Panc1 (cell line): Measurements from ENCODE around the gene ACOXL. TPM values are rescaled to one million over a fixed set of nuclear protein-coding genes. Genes with fewer than 3 reads are reported as not detected.

ENCODE experiments used
- ATAC-seq: fragments of 200-7000 bp; cut with Tn5 transposase; 2 replicates; pipeline ENCODE4 v1.9.1; 2020; ENCODE audit warnings: mild to moderate bottlenecking, moderate library complexity
- BruUV-seq: library from RNA; stranded (reverse); fragments of 400-500 nt; replicated peaks from 2 replicates; lab custom pipeline; 2021; lab: Mats Ljungman, UMichigan
- CTCF ChIA-PET: fragments of 300-600 bp; sonication (Branson Sonifier 250); formaldehyde crosslinking; loops from one replicate; lab custom pipeline; 2022; ENCODE audit warnings: antibody characterized with exemption; lab: Charles Lee
- POLR2A ChIA-PET: fragments of 300-600 bp; sonication (Branson Sonifier 250); formaldehyde crosslinking; loops from one replicate; lab custom pipeline; 2022; ENCODE audit warnings: antibody characterized with exemption; lab: Charles Lee
- DNase-seq: peaks from one replicate; pipeline ENCODE4 v3.0.0-alpha.2; 2010; ENCODE audit warnings: low read depth, low spot score
- H3K27ac ChIP-seq: 2 replicates; pipeline ENCODE4 v1.5.1; 2011; ENCODE audit warnings: mild to moderate bottlenecking, low read length, inconsistent platforms
- H3K27me3 ChIP-seq: fragments of 200-500 bp; sonication (Bioruptor generic); 2 replicates; pipeline ENCODE4 v1.6.0; 2014; ENCODE audit warnings: low read length, inconsistent platforms; ENCODE audit not compliant: control insufficient read depth, insufficient read depth
- H3K36me3 ChIP-seq: fragments of 200-500 bp; sonication (Bioruptor generic); 2 replicates; pipeline ENCODE4 v1.5.1; 2014; ENCODE audit warnings: inconsistent platforms, mild to moderate bottlenecking, low read length, moderate library complexity; ENCODE audit not compliant: control insufficient read depth, insufficient read depth
- H3K4me1 ChIP-seq: 2 replicates; pipeline ENCODE4 v1.5.1; 2011; ENCODE audit warnings: inconsistent platforms, mild to moderate bottlenecking, low read length, moderate library complexity; ENCODE audit not compliant: control insufficient read depth, insufficient read depth
- H3K4me3 ChIP-seq, 2 experiments: 2 replicates each; pipeline ENCODE4 v1.5.1; 2011 to 2012; ENCODE audit warnings: low read depth in 2 of 2, low read length in 2 of 2, mild to moderate bottlenecking in 2 of 2, inconsistent platforms in 1 of 2, moderate library complexity in 1 of 2
- H3K9me3 ChIP-seq: fragments of 200-500 bp; sonication (Bioruptor generic); 2 replicates; pipeline ENCODE4 v1.5.1; 2014; ENCODE audit warnings: low read depth, mild to moderate bottlenecking, inconsistent platforms, low read length, moderate library complexity; ENCODE audit not compliant: control insufficient read depth, insufficient read depth
- CTCF ChIP-seq: fragments of 450-650 bp; IDR thresholded peaks from 2 replicates; pipeline ENCODE4 v1.5.1; 2017; ENCODE audit warnings: mild to moderate bottlenecking
- POLR2AphosphoS5 ChIP-seq: IDR thresholded peaks from 2 replicates; pipeline ENCODE4 v1.6.1; 2012; ENCODE audit warnings: mild to moderate bottlenecking, low read depth, low read length, moderate library complexity
- SIN3A ChIP-seq: IDR thresholded peaks from 2 replicates; pipeline ENCODE4 v1.6.1; 2012; ENCODE audit warnings: low read depth, mild to moderate bottlenecking, low read length, moderate library complexity, borderline replicate concordance; ENCODE audit not compliant: insufficient read depth
- TCF7L2 ChIP-seq: IDR thresholded peaks from 2 replicates; pipeline ENCODE4 v1.6.1; 2011; ENCODE audit warnings: mild to moderate bottlenecking, low read depth, low read length, inconsistent platforms
- in situ Hi-C: cut with HindIII; loops from 2 replicates; pipeline ENCODE4 v1.10.0; 2016; ENCODE audit warnings: low sequenced_read_pairs, low pct_unique_long_range_greater_than_20kb
- intact Hi-C: fragments of 100-400 bp; cut with micrococcal nuclease; formaldehyde crosslinking; loops from one replicate; pipeline ENCODE4 v1.10.0; 2022; ENCODE audit not compliant: unreplicated experiment
- total RNA-seq: library from RNA; stranded (reverse); gene quantifications from one replicate; pipeline ENCODE4 v1.2.1, GENCODE V29; 2021; ENCODE audit not compliant: unreplicated experiment
- TF ChIP-seq, protein P1 (sequence below), 2 experiments: IDR thresholded peaks; 2 replicates each; pipeline ENCODE4 v1.6.1; 2011 to 2012; ENCODE audit warnings: low read depth in 2 of 2, control low read depth in 1 of 2, low read length in 1 of 2, mild to moderate bottlenecking in 1 of 2, moderate library complexity in 1 of 2; ENCODE audit not compliant: insufficient read depth in 1 of 2

ACOXL gene
- total RNA-seq, 1 experiment from 2014 or later, result 4.9 TPM

GRCh38 chr2:110713513-110714362 lies 18.6 kb upstream of the ACOXL start:
- no peak overlapping the region for H3K27ac ChIP-seq
- H3K4me3 ChIP-seq, result no peak overlapping the region
- H3K4me1 ChIP-seq, result no peaks in the 10 kb centered on the region
- DNase-seq (peak; percentile 12), ATAC-seq (no peak)
- no peak for TF ChIP-seq POLR2AphosphoS5
- no peak for TF ChIP-seq SIN3A
- TF ChIP-seq CTCF, result no peak
- TF ChIP-seq, protein P1, sequence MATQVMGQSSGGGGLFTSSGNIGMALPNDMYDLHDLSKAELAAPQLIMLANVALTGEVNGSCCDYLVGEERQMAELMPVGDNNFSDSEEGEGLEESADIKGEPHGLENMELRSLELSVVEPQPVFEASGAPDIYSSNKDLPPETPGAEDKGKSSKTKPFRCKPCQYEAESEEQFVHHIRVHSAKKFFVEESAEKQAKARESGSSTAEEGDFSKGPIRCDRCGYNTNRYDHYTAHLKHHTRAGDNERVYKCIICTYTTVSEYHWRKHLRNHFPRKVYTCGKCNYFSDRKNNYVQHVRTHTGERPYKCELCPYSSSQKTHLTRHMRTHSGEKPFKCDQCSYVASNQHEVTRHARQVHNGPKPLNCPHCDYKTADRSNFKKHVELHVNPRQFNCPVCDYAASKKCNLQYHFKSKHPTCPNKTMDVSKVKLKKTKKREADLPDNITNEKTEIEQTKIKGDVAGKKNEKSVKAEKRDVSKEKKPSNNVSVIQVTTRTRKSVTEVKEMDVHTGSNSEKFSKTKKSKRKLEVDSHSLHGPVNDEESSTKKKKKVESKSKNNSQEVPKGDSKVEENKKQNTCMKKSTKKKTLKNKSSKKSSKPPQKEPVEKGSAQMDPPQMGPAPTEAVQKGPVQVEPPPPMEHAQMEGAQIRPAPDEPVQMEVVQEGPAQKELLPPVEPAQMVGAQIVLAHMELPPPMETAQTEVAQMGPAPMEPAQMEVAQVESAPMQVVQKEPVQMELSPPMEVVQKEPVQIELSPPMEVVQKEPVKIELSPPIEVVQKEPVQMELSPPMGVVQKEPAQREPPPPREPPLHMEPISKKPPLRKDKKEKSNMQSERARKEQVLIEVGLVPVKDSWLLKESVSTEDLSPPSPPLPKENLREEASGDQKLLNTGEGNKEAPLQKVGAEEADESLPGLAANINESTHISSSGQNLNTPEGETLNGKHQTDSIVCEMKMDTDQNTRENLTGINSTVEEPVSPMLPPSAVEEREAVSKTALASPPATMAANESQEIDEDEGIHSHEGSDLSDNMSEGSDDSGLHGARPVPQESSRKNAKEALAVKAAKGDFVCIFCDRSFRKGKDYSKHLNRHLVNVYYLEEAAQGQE (IDR thresholded peaks at IDR 0.05; ENCODE audit: insufficient read depth in 1 of 2, low read depth in 2 of 2, low read length in 1 of 2), result no peak
- no peak for TF ChIP-seq TCF7L2
- POLR2A ChIA-PET, result no interaction called here
- no peaks in the 10 kb centered on the region for H3K9me3 ChIP-seq
- CTCF ChIA-PET, result no interaction called here
- BruUV-seq, result no TSS peak
- intact Hi-C loops (no loop called here), in situ Hi-C loops (no loop called here)
- H3K27me3 ChIP-seq, result peaks cover 14% of the 10 kb centered on the region
- no peaks in the 10 kb centered on the region; the same call in 1 of the 2 replicates for H3K36me3 ChIP-seq

- no peak for ATAC-seq
- ChIA-PET POLR2A (no interaction called here), CTCF (no interaction called here)
- no peaks in the 10 kb centered on the region; the same call in 1 of the 2 replicates for H3K36me3 ChIP-seq
- BruUV-seq, result no TSS peak
- no peaks in the 10 kb centered on the region for H3K9me3 ChIP-seq
- no peak overlapping the region for H3K4me3 ChIP-seq
- DNase-seq, result no peak
- H3K27me3 ChIP-seq, result peaks cover 10% of the 10 kb centered on the region; the same call in 1 of the 2 replicates
- TF ChIP-seq, protein P1 (IDR thresholded peaks at IDR 0.05; ENCODE audit: insufficient read depth in 1 of 2, low read depth in 2 of 2, low read length in 1 of 2), result no peak
- no peak for TF ChIP-seq TCF7L2
- TF ChIP-seq CTCF, result no peak
- no peak for TF ChIP-seq SIN3A
- TF ChIP-seq POLR2AphosphoS5, result no peak
- in situ Hi-C loops (no loop called here), intact Hi-C loops (no loop called here)
- H3K4me1 ChIP-seq, result no peaks in the 10 kb centered on the region
- H3K27ac ChIP-seq, result no peak overlapping the region; the same call in 1 of the 2 replicates
Observed at GRCh38 chr2:110714452-110715224, 17.7 kb upstream of the ACOXL start.
